H7 (cell line): ENCODE results near the gene UMODL1. TPM values are rescaled to one million over a fixed set of nuclear protein-coding genes. Genes with fewer than 3 reads are reported as not detected.

Source experiments
- DNase-seq: peaks from one replicate; pipeline ENCODE4 v3.0.0; 2012
- H3K27me3 ChIP-seq: 2 replicates; pipeline ENCODE4 v1.6.0; 2011; ENCODE audit warnings: mild to moderate bottlenecking, low read length; ENCODE audit not compliant: control insufficient read depth, insufficient read depth
- H3K36me3 ChIP-seq: replicated peaks from 2 replicates; pipeline ENCODE4 v1.5.1; 2011; ENCODE audit warnings: low read length; ENCODE audit not compliant: control insufficient read depth, insufficient read depth
- H3K4me3 ChIP-seq: 2 replicates; pipeline ENCODE4 v1.5.1; 2011; ENCODE audit warnings: low read depth, mild to moderate bottlenecking, control low read depth, low read length, moderate library complexity; ENCODE audit not compliant: insufficient read depth
- total RNA-seq: library from RNA; depleted of rRNA; stranded (reverse); fragments of >200 nt; shearing (Covaris generic); gene quantifications from 2 replicates; pipeline ENCODE4 v1.2.3, GENCODE V29; 2014

UMODL1 gene
- total RNA-seq, 1 experiment from 2014 or later: 0.73 TPM

DNA sequence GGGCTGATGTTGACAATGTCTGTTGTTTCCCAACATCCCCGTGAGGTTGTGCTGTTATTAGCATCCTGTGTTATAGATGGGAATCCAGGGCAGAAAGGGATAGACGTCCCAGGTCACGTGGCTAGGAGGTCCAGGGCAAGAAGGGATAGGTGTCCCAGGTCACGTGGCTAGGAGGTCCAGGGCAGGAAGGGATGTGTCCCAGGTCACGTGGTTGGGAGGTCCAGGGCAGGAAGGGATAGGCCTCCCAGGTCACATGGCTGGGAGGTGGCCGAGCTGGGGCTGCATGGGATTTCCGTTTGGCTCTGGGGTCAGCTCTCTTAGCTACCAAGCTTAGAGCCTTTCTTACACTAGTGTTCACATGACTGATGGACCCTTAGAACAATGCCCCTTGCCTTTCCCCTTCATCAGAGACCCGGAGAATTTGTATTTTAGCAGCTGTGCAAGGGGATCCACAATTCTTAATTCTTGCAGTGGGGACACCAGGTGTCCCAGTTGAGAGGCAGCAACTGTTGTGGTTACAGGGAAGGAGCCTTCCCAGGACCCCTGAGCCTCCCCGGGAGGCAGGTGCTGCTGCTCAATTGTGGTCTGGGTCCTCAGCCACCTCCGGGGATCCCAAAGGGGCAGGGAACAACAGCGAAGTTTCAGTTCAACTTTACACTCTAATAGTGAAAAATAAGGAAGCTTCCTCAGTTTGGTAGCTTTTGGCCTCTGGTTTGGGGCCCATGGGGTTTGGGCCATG lies 69.2 kb downstream of the UMODL1 start:
- H3K27me3 ChIP-seq: no peaks in the 10 kb centered on the region
- no peaks in the 10 kb centered on the region for H3K36me3 ChIP-seq
- no peak overlapping the region for H3K4me3 ChIP-seq
- no peak for DNase-seq

DNA sequence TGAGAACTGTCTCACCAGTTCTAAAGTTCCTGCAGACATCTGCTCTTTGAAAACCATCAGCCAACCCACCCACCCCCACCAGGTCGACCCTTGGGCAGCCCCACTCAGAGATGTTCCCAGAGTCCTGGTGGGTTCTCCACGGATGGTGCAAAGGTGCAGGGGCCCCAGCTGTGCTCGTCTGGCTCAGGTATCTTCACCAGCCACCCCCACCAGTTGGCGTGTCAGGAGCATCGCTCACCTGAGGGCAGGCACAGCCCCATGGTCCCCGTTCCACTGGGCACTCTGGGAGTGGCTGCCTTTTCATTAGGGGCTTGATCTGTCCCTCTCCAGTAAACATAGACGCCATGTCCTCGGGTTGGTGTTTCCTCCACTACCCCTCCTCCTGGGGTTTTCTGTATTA lies 70.5 kb downstream of the UMODL1 start:
- H3K27me3 ChIP-seq: no peaks in the 10 kb centered on the region

DNA sequence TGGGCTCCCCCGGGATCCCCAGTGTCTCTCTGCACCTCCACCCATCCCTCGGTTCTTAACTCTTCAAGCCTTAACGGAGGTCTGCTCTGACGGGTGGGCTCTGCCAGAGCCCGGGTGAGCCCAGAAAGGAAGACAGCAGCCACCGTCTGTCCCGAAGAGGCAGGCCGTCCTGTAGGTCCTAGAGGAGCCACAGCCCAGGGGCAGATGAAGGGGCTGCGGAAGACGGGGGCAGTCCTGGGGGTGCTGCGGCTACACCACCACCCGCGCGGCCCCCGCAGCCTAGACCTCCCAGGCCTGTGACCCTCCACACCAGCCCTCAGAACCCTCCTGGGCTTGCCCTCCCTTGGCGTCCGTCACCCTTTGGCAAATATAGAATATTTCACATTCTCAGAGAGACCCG lies 71.0 kb downstream of the UMODL1 start:
- Histone ChIP-seq H3K27me3 (no peaks in the 10 kb centered on the region), H3K4me3 (no peak overlapping the region), H3K36me3 (no peaks in the 10 kb centered on the region)
- DNase-seq: no peak

More for the DNA sequence above, 70.5 kb downstream of the UMODL1 start:
- no peaks in the 10 kb centered on the region for H3K36me3 ChIP-seq
- H3K4me3 ChIP-seq: no peak overlapping the region
- DNase-seq: no peak

DNA sequence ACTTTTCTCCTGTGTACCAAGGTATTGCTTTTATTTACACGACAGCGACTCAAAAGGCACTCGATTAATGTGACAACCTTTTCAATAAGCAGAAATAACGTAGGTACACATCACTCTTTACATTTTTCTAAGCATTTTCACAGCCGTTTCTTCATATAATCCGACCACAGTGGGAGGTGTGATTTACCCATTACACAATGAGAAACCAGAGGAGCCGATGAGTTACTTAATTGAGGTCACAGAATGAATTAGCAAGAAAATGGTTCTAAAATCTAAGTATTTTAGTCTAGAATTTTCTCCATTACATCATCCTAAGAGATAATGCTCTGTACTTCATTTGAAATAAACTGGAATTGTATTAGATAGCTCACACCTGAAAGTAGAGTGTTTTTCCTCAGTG lies 71.5 kb downstream of the UMODL1 start:
- DNase-seq: no peak
- H3K4me3 ChIP-seq: no peak overlapping the region
- H3K27me3 ChIP-seq: no peaks in the 10 kb centered on the region
- H3K36me3 ChIP-seq: no peaks in the 10 kb centered on the region

DNA sequence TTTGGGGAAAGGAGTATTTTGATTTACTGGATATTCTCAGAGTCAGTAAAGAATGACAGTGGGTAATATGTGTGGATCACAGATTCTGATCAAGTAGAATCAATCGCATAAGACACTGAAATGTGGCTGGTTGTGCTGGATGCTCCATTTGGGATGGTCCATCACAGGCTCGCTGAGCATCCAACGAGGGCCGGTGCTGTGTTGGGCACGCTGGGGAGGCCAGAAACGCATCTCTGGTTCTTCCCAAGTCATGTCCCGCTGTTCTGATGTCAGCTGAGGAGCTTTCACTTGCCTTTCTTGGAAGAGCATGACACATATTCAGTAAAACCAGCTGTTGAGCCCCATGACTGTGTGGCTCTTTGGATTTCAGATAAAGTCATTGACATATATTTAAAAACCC lies 72.0 kb downstream of the UMODL1 start:
- DNase-seq: no peak
- Histone ChIP-seq H3K4me3 (no peak overlapping the region), H3K36me3 (no peaks in the 10 kb centered on the region), H3K27me3 (no peaks in the 10 kb centered on the region)

DNA sequence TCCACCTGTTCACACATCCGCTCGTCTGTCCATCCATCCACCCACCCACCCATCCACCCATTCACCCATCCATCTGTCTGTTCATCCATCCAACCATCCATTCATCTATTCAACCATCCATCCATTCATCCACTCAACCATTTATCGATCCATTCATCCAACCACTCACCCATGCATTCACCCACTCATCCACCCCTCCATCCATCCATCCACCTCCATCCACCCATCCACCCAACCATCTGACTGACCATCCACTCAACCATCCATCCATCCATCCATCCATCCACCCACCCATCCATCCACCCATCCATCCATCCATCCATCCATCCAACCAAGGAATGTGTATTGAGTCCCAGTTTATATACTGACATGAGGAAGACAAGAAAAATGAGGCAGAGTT lies 73.1 kb downstream of the UMODL1 start:
- no peaks in the 10 kb centered on the region for H3K27me3 ChIP-seq
- H3K4me3 ChIP-seq: no peak overlapping the region
- no peaks in the 10 kb centered on the region for H3K36me3 ChIP-seq
- DNase-seq: no peak

DNA sequence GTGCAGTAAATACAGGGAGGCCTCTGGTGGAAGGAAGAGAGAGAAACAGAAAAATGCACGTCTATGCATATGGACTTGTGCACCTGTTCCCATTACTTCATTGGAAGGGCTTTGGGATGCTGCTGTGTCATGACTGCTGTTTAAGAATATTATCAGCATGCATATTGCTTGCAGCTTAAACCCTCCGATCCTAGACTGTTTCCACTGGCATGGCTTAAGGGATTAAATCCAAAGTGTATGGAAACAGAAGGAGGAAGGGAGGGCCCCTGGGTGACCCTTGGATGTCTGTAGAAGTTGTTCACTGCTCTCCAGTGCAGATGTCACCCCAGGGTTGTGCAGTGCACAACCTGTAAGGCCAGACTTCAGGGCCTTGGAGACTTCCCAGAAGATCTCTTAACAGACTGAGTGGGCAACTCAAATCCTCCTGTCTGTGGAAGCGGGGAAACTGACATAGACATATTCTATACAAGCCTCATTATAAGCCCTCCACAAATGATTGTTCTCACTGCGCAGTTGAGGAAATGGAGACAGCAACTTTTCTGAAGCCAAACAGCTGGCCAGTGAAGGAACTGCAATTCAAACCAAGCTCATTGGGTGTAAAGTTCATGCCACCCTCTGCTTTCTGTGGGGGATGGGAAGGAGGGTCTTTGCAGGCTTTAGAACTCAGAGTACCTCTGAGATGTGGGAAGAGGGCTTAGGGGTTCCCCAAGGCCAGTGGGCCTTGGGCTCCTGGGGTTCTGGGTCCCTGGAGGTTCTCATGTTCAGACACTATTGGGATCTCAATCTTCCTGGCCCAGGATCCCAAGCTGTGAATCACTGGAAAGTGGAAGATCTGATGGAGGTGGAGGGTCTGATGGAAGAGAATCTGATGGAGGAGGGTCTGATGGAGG lies 73.8 kb downstream of the UMODL1 start:
- no peaks in the 10 kb centered on the region for H3K27me3 ChIP-seq
- H3K36me3 ChIP-seq: no peaks in the 10 kb centered on the region
- DNase-seq: no peak

DNA sequence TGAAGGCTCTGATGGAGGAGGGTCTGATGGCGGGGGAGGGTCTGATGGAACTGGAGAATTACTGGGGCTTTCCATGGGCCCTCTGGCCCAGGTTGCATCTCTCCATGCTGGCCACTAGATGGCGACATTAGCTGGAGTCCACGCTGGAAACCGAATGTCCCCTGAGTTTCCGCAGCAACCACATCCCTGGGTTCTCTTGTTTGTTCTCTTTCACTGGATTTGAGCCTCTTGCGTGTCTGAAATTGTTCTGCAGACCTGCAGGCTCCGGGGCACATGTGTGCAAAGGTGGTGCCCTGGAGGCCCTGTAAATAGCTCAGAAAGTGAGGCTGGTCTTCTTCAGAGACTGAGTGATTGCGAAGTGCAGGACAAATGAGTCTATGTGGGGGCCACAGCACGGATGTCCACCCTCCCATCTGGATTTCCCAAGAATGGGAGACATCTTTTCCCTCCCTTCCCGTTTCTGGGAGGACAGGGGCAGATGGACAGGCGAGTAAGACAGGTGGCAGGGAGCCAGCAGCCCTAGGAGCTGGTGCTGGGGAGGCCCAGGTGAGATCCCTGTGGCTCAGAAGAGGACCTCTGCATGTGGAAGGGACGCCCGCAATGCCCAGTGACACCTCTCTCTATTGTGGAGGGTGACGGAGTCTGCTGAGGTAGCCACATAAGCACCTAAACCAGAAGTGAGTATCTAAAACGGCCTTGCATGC lies 74.6 kb downstream of the UMODL1 start:
- peak; percentile 95 for DNase-seq
- Histone ChIP-seq H3K4me3 (no peak overlapping the region), H3K36me3 (no peaks in the 10 kb centered on the region), H3K27me3 (no peaks in the 10 kb centered on the region)

More for the DNA sequence above, 73.8 kb downstream of the UMODL1 start:
- H3K4me3 ChIP-seq: no peak overlapping the region

DNA sequence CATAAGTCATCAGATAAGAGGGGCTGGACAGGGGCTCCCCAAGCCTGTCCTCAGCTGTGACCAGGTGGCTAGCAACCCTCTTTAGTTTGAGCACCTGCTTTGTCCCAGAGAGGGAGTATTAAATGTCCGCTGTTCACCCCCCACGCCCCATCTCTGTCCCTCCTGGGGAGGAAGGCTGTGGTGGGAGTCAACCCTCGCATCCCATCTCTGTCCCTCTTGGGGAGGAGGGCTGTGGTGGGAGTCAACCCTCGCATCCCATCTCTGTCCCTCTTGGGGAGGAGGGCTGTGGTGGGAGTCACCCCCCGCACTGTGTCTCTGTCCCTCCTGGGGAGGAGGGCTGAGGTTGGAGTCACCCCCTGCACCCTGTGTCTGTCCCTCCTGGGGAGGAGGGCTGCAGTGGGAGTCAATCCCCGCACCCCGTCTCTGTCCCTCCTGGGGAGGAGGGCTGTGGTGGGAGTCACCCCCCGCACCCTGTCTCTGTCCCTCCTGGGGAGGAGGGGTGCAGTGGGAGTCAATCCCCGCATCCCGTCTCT lies 75.2 kb downstream of the UMODL1 start:
- Histone ChIP-seq H3K36me3 (no peaks in the 10 kb centered on the region), H3K27me3 (no peaks in the 10 kb centered on the region), H3K4me3 (no peak overlapping the region)
- DNase-seq: no peak

DNA sequence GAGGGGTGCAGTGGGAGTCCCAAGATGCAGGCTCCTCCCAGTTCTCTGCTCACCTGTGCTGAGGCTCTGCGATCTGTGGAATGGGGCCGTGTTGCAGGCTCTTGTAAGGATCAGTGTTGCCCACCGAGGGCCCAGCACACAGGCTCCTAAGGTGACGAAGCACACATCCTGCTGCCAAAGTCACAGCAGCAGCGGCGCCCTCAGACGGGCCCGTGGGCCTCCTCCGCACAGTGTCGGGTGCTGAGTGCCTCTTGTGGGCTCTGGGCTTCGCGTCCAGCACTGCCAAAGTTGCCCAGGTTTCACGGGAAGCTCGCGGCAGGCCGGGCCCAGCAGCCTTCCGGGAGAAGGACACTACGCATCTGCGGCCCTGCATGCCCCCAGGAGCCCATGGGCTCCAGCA lies 75.7 kb downstream of the UMODL1 start:
- DNase-seq: no peak

DNA sequence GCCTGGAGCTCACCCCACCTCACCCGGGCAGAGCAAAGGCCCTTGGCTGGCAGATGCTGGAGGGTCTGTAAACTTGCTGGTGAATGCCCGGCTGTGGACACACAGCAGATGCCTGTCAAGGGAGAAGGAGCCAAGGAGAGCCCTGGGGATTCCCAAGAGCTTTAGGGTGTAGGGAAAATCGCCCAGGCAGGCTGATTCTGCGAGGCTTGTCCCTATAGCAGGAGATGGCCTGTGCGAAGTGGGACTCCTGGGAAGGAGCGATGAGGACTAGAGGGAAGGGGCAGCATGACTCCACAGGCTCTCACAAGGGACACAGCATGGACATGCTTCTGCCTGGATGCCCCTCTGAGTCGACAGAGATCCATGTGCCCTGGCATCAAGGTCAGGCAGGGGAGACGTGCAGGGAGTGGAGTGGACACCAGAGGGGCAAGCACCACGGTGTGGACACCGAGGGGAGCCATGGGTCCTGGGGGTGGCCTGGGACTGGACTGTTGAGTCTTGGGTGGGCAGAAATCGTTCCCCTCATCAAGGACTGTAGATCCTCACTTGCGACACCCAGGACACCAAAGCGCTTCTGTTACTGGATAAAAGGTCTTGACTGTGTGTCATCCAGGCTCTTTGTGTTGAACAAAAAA lies 76.4 kb downstream of the UMODL1 start:
- DNase-seq: no peak
- no peaks in the 10 kb centered on the region for H3K36me3 ChIP-seq
- H3K27me3 ChIP-seq: no peaks in the 10 kb centered on the region
- no peak overlapping the region for H3K4me3 ChIP-seq

More for the DNA sequence above, 75.7 kb downstream of the UMODL1 start:
- no peaks in the 10 kb centered on the region for H3K36me3 ChIP-seq
- no peaks in the 10 kb centered on the region for H3K27me3 ChIP-seq
- H3K4me3 ChIP-seq: no peak overlapping the region

DNA sequence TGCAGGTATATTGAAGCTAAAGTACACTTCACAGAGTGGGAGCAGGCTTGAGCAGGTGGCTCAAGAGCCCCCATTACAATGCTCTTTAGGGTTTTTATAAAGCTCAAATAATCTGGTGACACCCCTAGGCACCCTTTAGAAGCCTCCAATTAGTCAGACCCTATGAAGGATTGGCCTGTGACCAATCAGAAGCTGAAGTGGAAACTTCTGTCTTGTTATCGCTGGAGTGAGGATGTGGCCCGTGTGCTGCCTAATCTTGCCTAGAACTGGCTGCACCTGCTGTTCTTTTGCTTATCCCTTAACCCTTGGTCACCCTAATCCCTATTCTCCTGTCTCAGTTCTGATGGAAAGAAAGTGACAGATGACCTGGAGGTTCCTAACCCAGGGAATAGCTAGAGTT lies 77.0 kb downstream of the UMODL1 start:
- Histone ChIP-seq H3K36me3 (no peaks in the 10 kb centered on the region), H3K27me3 (no peaks in the 10 kb centered on the region), H3K4me3 (no peak overlapping the region)
- no peak for DNase-seq

DNA sequence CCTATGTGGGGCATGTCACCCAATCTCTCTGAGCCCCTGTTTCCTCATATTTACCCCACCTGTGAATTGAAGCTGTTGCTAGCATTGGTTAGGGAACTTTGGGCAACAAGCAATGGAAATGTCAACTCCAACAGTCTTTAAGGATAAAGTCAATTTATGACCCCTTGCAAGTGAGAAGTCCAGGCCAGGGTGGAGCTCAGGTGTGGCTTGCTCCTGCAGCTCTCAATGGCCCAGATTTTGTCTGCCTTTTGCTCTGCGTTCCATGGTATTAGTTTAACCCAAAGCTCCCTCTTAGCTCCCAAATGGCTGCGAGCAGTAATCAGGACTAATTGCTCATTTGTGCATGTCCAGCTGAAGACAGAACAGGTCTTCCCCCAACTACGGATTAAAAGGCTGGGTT lies 77.5 kb downstream of the UMODL1 start:
- H3K27me3 ChIP-seq: no peaks in the 10 kb centered on the region
- no peak for DNase-seq
- H3K4me3 ChIP-seq: no peak overlapping the region
- no peaks in the 10 kb centered on the region for H3K36me3 ChIP-seq
